Activated CD8-positive, alpha-beta memory T cell treated with anti-CD3 and anti-CD28 coated beads, Interleukin-2, amount 50 U/mL, for 4 hours (primary cell): ENCODE results near the gene PHYKPL.
"Not testable (repeated sequence)": the region's sequence is repeated elsewhere in the genome, so short reads cannot be mapped to it uniquely, and the experiment has no call there.

Experiments used
- DNase-seq: peaks from one replicate; pipeline ENCODE4 v3.0.0-alpha.2; 2020

PHYKPL gene

GRCh38 chr5:178261666-178262600 is 29.3 kb upstream of the PHYKPL start:
- no peak for DNase-seq

GRCh38 chr5:178259623-178260536 is 27.3 kb upstream of the PHYKPL start:
- no peak for DNase-seq

GRCh38 chr5:178257650-178258049 is 25.0 kb upstream of the PHYKPL start:
- DNase-seq: no peak

- DNase-seq: no peak
These were observed 24.1 kb upstream of the PHYKPL start for GRCh38 chr5:178256746-178257145.

GRCh38 chr5:178253632-178254031 is 21.0 kb upstream of the PHYKPL start:
- DNase-seq: not testable (repeated sequence)

- DNase-seq: no peak
These were observed 19.7 kb upstream of the PHYKPL start for GRCh38 chr5:178252258-178252657.

- no peak for DNase-seq
These were observed 17.7 kb upstream of the PHYKPL start for GRCh38 chr5:178250263-178250662.

GRCh38 chr5:178249191-178249989 is 16.8 kb upstream of the PHYKPL start:
- peak; percentile 44 for DNase-seq

- DNase-seq: no peak
These were observed 16.1 kb upstream of the PHYKPL start for GRCh38 chr5:178248750-178249149.

- peak; percentile 51 for DNase-seq
These were observed 15.2 kb upstream of the PHYKPL start for GRCh38 chr5:178247481-178248456.

- no peak for DNase-seq
These were observed 14.2 kb upstream of the PHYKPL start for GRCh38 chr5:178246624-178247279.

- DNase-seq: no peak
These were observed 12.8 kb upstream of the PHYKPL start for GRCh38 chr5:178245389-178245788.

GRCh38 chr5:178244576-178244975 is 12.0 kb upstream of the PHYKPL start:
- DNase-seq: no peak

GRCh38 chr5:178242416-178242815 is 9.8 kb upstream of the PHYKPL start:
- no peak for DNase-seq

- DNase-seq: peak; percentile 32
These were observed 9.2 kb upstream of the PHYKPL start for GRCh38 chr5:178241688-178242231.

GRCh38 chr5:178241231-178241663 is 8.6 kb upstream of the PHYKPL start:
- DNase-seq: no peak

- DNase-seq: no peak
These were observed 8.2 kb upstream of the PHYKPL start for GRCh38 chr5:178240766-178241165.

GRCh38 chr5:178240341-178240741 is 7.7 kb upstream of the PHYKPL start:
- DNase-seq: no peak

- not testable (repeated sequence) for DNase-seq
These were observed 7.2 kb upstream of the PHYKPL start for GRCh38 chr5:178239626-178240301.
